Lung microvascular endothelial cell (primary cell): ENCODE measurements around the gene ECHDC3. TPM values are rescaled to one million over a fixed set of nuclear protein-coding genes. Genes with fewer than 3 reads are reported as not detected.
"Not testable (repeated sequence)": the region's sequence is repeated elsewhere in the genome, so short reads cannot be mapped to it uniquely, and the experiment has no call there.

Source experiments
- DNase-seq, 2 donors: peaks; one replicate each; pipeline versions ENCODE4 v3.0.0 to v3.0.0-alpha.2; 2010; ENCODE audit warnings: low read depth in 2 of 2
- total RNA-seq: library from RNA; depleted of rRNA; stranded (reverse); fragments of >200 nt; gene quantifications from 2 replicates; pipeline ENCODE4 v1.2.1, GENCODE V29; 2014

The ECHDC3 gene
- total RNA-seq, 1 donor from 2014 or later = 34.5 TPM

DNA sequence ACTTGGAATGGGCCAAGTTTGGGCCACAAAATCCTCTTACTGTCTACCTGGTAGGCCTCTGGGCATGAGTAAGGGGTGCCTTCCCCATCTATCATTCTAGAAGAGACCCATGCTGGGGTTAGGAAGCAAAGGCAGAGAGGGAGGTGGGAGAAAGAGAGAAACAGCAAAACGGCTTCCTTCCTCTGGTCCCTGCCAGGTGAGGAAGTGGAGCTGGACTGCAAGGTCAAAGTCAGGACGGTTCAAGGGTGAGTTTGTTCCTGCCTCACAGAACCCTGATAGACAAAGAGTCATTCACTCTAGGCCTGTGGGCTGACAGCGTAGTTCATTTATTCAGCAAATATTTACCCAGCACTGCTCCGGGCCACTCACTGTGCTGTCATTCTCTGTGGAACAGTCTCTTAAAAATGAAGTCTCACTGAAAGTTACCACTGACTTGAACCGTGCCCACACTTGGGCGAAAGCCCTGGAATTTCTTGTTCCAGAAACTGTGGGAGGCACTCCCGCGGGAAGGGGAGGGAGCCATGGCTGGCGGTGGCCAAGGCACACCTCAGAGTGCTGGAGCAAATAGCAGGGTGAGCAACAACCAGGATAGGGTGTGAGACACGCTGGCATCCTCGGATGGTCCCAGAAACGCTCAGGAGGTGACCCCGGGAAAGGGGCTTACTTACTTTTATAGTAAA lies 26.2 kb upstream of the ECHDC3 start:
- no peak for DNase-seq

- DNase-seq = no peak
Measured at GRCh38 chr10:11716686-11717085, 25.5 kb upstream of the ECHDC3 start.

GRCh38 chr10:11719496-11720259 lies 22.5 kb upstream of the ECHDC3 start:
- DNase-seq = no peak

GRCh38 chr10:11720260-11720741 lies 21.9 kb upstream of the ECHDC3 start:
- DNase-seq = no peak

DNA sequence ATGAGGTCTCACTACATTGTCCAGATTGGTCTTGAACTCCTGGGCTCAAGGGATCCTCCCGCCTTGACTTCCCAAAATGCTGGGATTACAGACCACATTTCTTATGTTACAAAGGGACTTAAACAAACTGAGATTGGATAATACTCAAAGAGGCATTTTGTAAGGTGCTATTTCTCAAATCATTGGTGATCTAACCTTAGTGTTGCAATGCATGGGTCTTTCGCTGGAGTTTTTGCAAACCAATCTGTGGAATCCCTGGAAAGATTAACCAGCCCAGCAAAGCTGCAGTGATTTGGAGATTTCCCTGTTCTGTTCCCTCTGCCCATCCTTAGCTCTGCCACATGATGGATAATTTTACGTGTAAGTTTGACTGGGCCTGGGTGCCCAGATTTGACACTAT lies 20.4 kb upstream of the ECHDC3 start:
- DNase-seq = no peak

- DNase-seq = no peak
Measured at GRCh38 chr10:11723359-11723758, 18.8 kb upstream of the ECHDC3 start.

GRCh38 chr10:11724938-11725776 lies 17.0 kb upstream of the ECHDC3 start:
- peak; percentile 78 to 85 for DNase-seq

DNA sequence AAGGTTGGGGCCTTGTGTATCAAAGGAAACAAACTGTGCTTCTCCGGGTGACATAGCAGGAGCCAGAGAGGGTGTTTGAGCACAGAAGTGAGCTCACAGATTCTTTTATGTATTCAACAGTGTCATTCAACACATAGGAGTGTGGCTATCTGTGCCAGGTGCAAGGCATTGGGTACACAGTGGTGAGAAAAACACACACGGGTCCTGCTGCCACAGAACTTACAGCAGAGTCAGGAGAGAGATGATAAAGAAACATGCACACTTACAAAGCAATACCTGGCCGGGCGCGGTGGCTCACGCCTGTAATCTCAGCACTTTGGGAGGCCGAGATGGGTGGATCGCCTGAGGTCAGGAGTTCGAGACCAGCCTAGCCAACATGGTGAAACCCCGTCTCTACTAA lies 16.3 kb upstream of the ECHDC3 start:
- no peak for DNase-seq

DNA sequence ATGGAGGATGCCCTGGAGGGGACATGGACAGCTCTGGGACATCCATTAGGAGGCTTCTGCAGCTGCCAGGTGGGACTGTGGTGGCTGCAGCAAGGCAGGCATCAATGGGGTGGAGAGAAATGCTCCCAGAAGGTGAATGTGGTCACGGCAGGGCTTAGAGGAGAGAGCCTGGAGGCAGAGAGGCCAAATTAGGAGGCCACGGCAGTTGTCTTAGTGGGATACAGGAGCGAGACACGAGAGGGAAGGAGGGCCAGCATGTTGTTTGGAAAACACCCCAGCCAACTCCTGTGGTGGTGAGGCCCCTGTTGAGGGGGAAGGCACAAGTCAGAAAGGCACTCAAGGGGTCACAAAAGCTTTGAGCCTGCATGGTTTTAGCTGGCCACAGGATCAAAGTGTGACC lies 14.6 kb upstream of the ECHDC3 start:
- DNase-seq = no peak

DNA sequence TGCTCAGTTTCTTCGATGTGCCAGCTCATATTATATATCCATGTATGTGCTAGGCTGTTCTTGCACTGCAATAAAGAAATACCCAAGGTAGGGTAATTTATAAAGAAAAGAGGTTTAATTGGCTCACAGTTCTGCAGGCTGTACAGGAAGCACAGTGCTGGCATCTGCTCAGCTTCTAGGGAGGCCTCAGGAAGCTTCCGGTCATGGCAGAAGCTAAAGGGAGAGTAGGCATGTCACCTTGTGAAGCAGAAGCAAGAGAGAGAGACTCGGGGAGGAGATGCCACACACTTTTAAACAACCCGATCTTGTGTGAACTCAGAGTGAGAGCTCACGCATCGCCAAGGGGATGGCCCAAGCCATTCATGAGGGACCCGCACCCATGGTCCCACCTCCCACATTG lies 13.8 kb upstream of the ECHDC3 start:
- DNase-seq = no peak

DNA sequence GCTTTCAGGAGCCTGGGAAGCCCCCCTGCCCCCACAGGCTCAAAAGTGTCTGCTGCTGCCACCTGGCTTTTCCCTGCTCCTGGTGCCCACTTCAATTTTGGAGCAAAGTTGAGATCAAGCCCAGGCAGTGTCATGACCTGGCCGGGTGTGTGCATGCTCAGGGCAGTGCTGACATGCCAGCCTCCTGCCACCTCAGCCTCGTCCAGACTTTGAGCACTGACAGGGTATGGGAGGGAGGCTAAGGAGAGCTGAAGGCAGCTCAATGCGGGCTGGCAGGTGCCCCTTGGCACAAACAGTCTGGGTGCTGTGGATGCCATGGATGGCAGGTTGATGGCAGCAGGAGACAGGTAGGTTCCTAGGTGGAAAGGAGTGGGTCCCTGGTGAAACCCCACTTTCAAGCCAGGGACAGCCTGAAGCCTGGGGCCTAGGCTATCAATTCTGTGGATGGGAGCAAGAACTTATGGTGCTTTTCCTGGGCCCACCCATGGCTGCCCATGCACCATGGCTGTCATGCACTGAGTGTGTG lies 12.3 kb upstream of the ECHDC3 start:
- DNase-seq = no peak

- no peak for DNase-seq
Measured at GRCh38 chr10:11730779-11731178, 11.4 kb upstream of the ECHDC3 start.

- not testable (repeated sequence) for DNase-seq
Measured at GRCh38 chr10:11736767-11737166, 5.4 kb upstream of the ECHDC3 start.

DNA sequence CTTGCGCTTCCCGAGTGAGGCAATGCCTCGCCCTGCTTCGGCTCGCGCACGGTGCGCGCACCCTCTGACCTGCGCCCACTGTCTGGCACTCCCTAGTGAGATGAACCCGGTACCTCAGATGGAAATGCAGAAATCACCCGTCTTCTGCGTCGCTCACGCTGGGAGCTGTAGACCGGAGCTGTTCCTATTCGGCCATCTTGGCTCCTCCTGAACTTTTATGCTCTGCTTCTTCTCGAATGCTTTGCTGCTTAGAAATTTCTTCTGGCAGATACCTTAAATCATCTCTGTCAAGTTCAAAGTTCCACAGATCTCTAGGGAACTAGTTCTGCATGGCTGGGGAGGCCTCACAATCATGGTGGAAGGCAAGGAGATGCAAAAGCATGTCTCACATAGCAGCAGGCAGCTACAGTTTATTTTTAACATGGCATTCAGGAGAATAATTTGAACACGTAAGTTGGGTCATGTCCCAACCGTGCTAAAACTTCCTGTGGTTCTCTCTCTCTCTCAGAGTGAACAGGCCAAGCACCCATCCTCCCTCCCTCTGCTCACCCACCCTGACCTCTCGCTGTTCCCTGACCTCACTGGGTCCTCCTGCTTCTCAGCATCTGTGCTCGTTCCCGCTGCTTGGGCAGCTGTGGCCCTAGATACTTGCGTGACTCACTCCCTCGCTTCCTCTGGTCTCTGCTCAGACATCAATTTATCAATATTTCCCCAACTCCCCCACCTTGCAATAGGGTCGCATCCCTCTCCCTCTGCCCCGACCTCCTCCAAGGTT lies 4.7 kb upstream of the ECHDC3 start:
- DNase-seq = not testable (repeated sequence)

DNA sequence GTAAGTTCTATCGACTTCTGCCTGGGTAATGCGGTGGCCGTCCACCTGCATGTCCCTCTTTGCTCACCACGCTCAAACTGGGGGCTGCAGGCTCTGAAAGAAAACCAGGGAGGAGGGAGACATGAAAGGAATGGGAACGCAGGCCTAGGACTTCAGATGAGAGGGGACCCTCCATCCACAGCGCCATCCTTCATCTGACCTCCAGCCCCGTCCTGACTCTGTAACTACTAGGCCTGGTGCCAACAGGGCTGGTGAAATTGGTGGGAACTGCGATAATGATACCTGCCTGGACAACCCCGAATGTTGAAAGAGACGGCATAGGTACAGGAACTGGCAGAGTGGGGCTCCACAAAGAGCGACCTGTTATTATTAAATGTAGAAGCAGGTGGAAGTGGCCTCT lies 1.3 kb upstream of the ECHDC3 start:
- DNase-seq = no peak

- no peak for DNase-seq
Measured at GRCh38 chr10:11741608-11742007, 574 bp upstream of the ECHDC3 start.

GRCh38 chr10:11742779-11743298 lies 657 bp downstream of the ECHDC3 start:
- peak in 1 of 2 donors; percentile 33 for DNase-seq

GRCh38 chr10:11743461-11744338 lies 1.5 kb downstream of the ECHDC3 start:
- no peak for DNase-seq

DNA sequence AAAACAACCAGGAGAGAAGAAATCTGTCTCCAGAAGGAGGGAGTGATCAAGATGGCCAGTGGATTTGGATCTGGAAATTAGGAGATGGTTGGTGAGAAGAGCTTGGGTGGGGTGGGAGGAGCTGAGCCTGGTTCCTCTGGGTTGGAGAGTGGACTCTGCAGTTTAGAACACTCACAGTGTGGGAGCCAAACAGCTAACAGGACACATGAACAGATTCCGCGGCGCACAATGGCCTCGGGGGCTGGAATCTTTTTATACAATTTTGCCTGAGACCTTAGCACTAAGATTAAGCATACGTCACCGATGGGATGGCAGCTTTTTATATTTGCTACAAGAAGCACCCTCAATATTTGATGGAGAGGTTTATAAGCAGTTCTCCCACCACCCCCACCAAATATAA lies 2.9 kb downstream of the ECHDC3 start:
- DNase-seq = no peak
